Measurements from ENCODE around the gene KLHDC3.

Gene KLHDC3

DNA sequence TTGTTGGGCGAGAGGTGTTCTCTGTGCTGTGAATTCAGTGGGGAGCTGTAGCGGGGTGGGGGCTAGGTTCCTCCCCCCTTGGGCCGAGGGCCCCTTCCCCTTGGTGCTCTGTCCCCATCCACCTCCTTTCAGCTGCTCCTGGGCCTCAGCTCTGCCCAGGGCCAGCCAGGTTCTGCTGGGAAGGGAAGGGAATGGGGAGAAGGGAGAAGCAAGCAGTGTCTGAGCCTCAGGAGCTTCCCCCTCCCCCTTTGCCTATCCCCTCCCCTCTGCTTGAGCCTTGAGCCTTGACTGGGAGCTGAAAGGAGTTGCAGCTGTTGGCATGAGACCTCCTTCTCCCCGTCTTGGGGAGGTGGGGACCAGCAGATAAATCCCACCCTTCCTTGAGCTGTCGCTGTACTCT, 6.8 kb downstream of the KLHDC3 start:
- Histone ChIP-seq H3K27ac (peak overlapping the region; percentile 86 to 87), H3K4me1 (peaks cover 0 to 53% (median 37%) of the 10 kb centered on the region in 4 donors), H3K36me3 (peaks cover 23 to 45% (median 43%) of the 10 kb centered on the region in 3 donors), H3K4me3 (peak overlapping the region; percentile 86 to 90), H3K27me3 (no peaks in the 10 kb centered on the region), H3K9me3 (no peaks in the 10 kb centered on the region)
- TF ChIP-seq, protein P1, sequence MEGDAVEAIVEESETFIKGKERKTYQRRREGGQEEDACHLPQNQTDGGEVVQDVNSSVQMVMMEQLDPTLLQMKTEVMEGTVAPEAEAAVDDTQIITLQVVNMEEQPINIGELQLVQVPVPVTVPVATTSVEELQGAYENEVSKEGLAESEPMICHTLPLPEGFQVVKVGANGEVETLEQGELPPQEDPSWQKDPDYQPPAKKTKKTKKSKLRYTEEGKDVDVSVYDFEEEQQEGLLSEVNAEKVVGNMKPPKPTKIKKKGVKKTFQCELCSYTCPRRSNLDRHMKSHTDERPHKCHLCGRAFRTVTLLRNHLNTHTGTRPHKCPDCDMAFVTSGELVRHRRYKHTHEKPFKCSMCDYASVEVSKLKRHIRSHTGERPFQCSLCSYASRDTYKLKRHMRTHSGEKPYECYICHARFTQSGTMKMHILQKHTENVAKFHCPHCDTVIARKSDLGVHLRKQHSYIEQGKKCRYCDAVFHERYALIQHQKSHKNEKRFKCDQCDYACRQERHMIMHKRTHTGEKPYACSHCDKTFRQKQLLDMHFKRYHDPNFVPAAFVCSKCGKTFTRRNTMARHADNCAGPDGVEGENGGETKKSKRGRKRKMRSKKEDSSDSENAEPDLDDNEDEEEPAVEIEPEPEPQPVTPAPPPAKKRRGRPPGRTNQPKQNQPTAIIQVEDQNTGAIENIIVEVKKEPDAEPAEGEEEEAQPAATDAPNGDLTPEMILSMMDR (IDR thresholded peaks at IDR 0.05) = no peak
- DNase-seq = no peak
- intact Hi-C loops (cut with DNase I; ENCODE audit: low total_unique reads) = no loop called here

DNA sequence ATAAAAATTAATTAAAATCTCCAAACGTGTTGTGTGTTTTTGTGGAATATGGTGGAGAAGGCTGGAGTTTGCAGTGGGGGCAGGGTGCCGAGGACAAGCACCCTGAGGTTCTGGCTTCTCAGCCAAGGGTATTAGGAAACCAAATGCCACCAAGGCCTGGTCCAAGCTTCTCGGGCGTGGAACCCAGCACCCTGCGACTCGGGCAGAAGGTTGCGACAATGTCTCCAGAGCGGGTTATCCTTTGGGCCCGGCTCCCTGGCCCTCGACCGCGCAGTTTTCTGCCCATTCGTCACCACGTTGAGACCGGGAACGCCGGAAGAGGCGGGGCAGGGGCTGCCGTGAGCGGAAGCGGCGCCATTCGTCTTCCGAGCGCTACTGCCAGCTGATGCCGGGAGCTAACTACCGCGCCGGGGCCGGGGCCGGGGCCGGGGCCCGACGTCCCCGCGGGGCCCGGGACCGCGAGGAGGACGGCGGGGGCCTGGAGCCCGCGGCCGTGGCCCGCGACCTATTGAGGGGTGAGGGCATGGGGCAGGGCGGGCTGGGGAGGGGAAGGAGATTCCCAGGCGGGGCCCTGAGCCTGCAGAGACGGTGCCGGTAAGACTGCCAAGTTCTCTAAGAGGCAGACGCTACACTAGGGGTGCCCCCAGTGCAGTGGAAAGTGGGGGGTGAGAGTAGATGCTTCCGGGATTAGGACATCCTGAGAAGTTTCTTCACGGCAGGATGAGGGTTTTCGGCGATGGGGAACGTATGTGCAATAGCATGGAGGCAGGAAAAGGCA, 7.4 kb downstream of the KLHDC3 start, which contains the start of gene RRP36:
Gene RRP36 (plus strand): TSS at position 354 of the 778 bp plus-strand sequence. CDS start 32 bp downstream, at position 386.
- no peaks in the 10 kb centered on the region for H3K9me3 ChIP-seq
- peak; percentile 79 to 88 for DNase-seq
- TF ChIP-seq, protein P1 (IDR thresholded peaks at IDR 0.05) = no peak
- peaks cover 0 to 47% (median 31%) of the 10 kb centered on the region in 4 donors for H3K4me1 ChIP-seq
- peak within 1 kb of the TSS; percentile 86 to 90 for H3K4me3 ChIP-seq
- peaks cover 29 to 51% (median 49%) of the 10 kb centered on the region in 3 donors for H3K36me3 ChIP-seq
- H3K27me3 ChIP-seq = no peaks in the 10 kb centered on the region
- intact Hi-C loops (cut with DNase I; ENCODE audit: low total_unique reads) = no loop called here
- peak within 1 kb of the TSS; percentile 86 to 87 for H3K27ac ChIP-seq

DNA sequence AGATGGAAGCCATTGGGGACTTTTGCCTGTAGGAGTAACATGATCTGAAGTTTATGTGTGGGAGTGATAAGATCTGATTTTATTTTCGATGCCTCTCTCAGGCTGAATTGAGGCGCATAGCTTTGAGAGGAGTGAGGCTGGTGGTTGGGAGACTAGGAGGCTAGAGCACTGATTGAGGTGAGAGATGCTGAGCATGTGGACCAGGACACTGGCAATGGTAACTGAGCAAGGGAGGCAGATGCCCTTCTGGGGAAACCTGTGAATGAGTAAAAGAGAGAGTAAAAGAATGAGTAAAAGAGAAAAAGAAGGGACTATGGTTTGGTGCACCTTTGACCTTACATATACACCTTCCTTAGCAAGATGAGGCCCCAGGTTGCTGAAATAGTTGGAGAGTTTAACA, 10.4 kb downstream of the KLHDC3 start:
- TF ChIP-seq, protein P1 (IDR thresholded peaks at IDR 0.05) = no peak
- Histone ChIP-seq H3K36me3 (peaks cover 49 to 57% (median 56%) of the 10 kb centered on the region in 3 donors), H3K4me3 (no peak overlapping the region), H3K27ac (no peak overlapping the region), H3K9me3 (no peaks in the 10 kb centered on the region), H3K27me3 (no peaks in the 10 kb centered on the region), H3K4me1 (peaks cover 0 to 33% (median 20%) of the 10 kb centered on the region in 4 donors)
- intact Hi-C loops (cut with DNase I; ENCODE audit: low total_unique reads) = no loop called here
- no peak for DNase-seq

DNA sequence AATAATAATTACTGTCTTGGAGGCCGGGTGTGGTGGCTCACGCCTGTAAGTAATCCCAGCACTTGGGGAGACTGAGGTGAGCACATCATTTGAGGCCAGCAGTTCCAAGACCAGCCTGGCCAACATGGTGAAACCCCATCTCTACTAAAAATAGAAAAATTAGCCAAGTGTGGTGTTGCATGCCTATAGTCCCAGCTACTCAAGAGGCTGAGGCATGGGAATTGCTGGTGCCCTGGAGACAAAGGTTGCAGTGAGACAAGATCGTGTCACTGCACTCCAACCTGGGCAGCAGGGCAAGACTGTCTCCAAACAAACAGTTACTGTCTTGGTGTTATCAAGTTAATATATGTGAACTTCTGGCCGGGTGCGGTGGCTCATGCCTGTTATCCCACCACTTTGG, 12.3 kb downstream of the KLHDC3 start:
- H3K4me1 ChIP-seq = peaks cover 0 to 23% (median 16%) of the 10 kb centered on the region in 4 donors
- H3K27ac ChIP-seq = no peak overlapping the region
- no peaks in the 10 kb centered on the region for H3K9me3 ChIP-seq
- H3K4me3 ChIP-seq = no peak overlapping the region
- DNase-seq = no peak
- no peaks in the 10 kb centered on the region for H3K27me3 ChIP-seq
- intact Hi-C loops (cut with DNase I; ENCODE audit: low total_unique reads) = no loop called here
- peaks cover 62 to 69% (median 68%) of the 10 kb centered on the region in 3 donors for H3K36me3 ChIP-seq
- TF ChIP-seq, protein P1 (IDR thresholded peaks at IDR 0.05) = no peak

DNA sequence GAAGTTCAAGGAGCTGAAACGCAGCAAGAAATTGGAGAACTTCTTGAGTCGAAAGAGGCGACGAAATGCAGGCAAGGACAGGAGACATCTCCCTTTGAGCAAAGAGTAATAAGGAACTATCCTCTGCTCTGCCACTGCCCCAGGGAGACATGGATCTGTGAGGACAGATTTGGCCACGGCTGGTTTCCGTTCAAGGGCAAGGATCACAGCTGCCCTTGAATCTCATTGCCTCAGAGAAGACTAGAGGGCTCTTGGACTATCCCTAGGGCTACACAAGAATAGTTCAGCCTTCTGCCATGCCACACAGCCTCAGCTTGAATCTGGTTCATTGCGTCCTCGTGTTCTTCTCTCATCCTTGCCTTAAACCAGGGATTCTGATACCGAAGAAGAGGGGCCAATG, 15.1 kb downstream of the KLHDC3 start:
- Histone ChIP-seq H3K4me1 (peaks cover 0 to 3% (median under 1%) of the 10 kb centered on the region in 4 donors), H3K27ac (no peak overlapping the region), H3K27me3 (no peaks in the 10 kb centered on the region), H3K36me3 (peaks cover 62 to 97% (median 78%) of the 10 kb centered on the region in 3 donors), H3K4me3 (no peak overlapping the region), H3K9me3 (no peaks in the 10 kb centered on the region)
- intact Hi-C loops (cut with DNase I; ENCODE audit: low total_unique reads) = no loop called here
- TF ChIP-seq, protein P1 (IDR thresholded peaks at IDR 0.05) = no peak
- DNase-seq = no peak

Data from tibial artery (tissue), 4 donors.